Uterus (tissue), 2 donors: ENCODE measurements around the gene CEP120.

Experiments used
- CTCF ChIP-seq, 4 experiments: fragments of 200-600 bp in 2 of 4; fragments of 450-650 bp in 2 of 4; sonication (generic) in 2 of 4; IDR thresholded peaks; one replicate each; pipeline ENCODE4 v1.5.1; 2016 to 2019; ENCODE audit warnings: antibody characterized with exemption in 4 of 4, mild to moderate bottlenecking in 2 of 4, moderate library complexity in 1 of 4
- POLR2A ChIP-seq, 2 donors: fragments of 450-650 bp; IDR thresholded peaks; one replicate each; pipeline ENCODE4 v1.6.1; 2016; ENCODE audit warnings: antibody characterized with exemption in 2 of 2, mild to moderate bottlenecking in 1 of 2, moderate library complexity in 1 of 2

GRCh38 chr5:123351820-123352219 lies 71.4 kb downstream of the CEP120 start:
- no peak for TF ChIP-seq CTCF (IDR thresholded peaks at IDR 0.05)
- no peak for TF ChIP-seq POLR2A (IDR thresholded peaks at IDR 0.05)
